Measurements from ENCODE around the gene IL16.

The IL16 gene

DNA sequence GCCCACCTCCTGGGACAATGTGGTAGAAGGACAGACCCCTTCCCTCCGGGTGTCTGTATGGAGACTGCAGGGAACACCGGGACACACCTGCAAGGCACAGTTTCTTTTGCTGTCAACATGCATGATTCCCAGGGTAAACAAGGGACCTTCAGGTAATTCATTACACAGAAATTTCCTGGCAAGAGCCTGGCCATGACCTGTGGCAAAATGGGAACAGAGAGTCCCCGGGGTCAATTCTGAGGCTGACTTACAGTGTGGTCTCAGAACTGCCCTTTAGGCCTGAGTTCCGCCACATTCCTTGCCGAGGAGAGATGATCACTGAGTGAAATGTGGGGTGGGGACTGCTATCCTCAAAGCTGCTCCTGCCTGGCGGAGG, 121.0 kb downstream of the IL16 start:
- no peak overlapping the region for H3K9ac ChIP-seq
- H3K4me2 ChIP-seq = peak overlapping the region; percentile 51

GRCh38 chr15:81321667-81322066, 125.0 kb downstream of the IL16 start:
- TF ChIP-seq, protein P1, sequence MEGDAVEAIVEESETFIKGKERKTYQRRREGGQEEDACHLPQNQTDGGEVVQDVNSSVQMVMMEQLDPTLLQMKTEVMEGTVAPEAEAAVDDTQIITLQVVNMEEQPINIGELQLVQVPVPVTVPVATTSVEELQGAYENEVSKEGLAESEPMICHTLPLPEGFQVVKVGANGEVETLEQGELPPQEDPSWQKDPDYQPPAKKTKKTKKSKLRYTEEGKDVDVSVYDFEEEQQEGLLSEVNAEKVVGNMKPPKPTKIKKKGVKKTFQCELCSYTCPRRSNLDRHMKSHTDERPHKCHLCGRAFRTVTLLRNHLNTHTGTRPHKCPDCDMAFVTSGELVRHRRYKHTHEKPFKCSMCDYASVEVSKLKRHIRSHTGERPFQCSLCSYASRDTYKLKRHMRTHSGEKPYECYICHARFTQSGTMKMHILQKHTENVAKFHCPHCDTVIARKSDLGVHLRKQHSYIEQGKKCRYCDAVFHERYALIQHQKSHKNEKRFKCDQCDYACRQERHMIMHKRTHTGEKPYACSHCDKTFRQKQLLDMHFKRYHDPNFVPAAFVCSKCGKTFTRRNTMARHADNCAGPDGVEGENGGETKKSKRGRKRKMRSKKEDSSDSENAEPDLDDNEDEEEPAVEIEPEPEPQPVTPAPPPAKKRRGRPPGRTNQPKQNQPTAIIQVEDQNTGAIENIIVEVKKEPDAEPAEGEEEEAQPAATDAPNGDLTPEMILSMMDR (conservative IDR thresholded peaks at IDR 0.05; ENCODE audit: low read depth, low read length) = no peak
- Histone ChIP-seq H3K36me3 (ENCODE audit: insufficient read depth) (no peaks in the 10 kb centered on the region), H4K20me1 (ENCODE audit: insufficient read depth) (no peaks in the 10 kb centered on the region), H3K79me2 (ENCODE audit: insufficient read depth, low read depth) (no peaks in the 10 kb centered on the region), H3K27me3 (ENCODE audit: insufficient read depth, low read depth) (no peaks in the 10 kb centered on the region), H3K4me2 (no peak overlapping the region), H3K9ac (no peak overlapping the region), H2AFZ (ENCODE audit: low read depth) (no peak overlapping the region), H3K27ac (no peak overlapping the region), H3K4me3 (IDR thresholded peaks at IDR 0.05; ENCODE audit: insufficient read depth, low read depth, low read length) (no peak overlapping the region), H3K4me1 (ENCODE audit: low read depth, poor library complexity, severe bottlenecking) (peaks cover 33% of the 10 kb centered on the region)

More for the DNA sequence above, 121.0 kb downstream of the IL16 start:
- Histone ChIP-seq H4K20me1 (ENCODE audit: insufficient read depth) (no peaks in the 10 kb centered on the region), H3K27ac (peak overlapping the region; percentile 28; the same call in 1 of the 2 replicates), H3K27me3 (ENCODE audit: insufficient read depth, low read depth) (no peaks in the 10 kb centered on the region), H3K36me3 (ENCODE audit: insufficient read depth) (no peaks in the 10 kb centered on the region), H3K4me1 (ENCODE audit: low read depth, poor library complexity, severe bottlenecking) (peaks cover 22% of the 10 kb centered on the region), H3K4me3 (IDR thresholded peaks at IDR 0.05; ENCODE audit: insufficient read depth, low read depth, low read length) (no peak overlapping the region), H2AFZ (ENCODE audit: low read depth) (no peak overlapping the region), H3K79me2 (ENCODE audit: insufficient read depth, low read depth) (no peaks in the 10 kb centered on the region)
- TF ChIP-seq, protein P1 (conservative IDR thresholded peaks at IDR 0.05; ENCODE audit: low read depth, low read length) = no peak

- Histone ChIP-seq H4K20me1 (ENCODE audit: insufficient read depth) (no peaks in the 10 kb centered on the region), H3K4me3 (IDR thresholded peaks at IDR 0.05; ENCODE audit: insufficient read depth, low read depth, low read length) (no peak overlapping the region), H3K79me2 (ENCODE audit: insufficient read depth, low read depth) (no peaks in the 10 kb centered on the region), H3K27me3 (ENCODE audit: insufficient read depth, low read depth) (no peaks in the 10 kb centered on the region), H3K36me3 (ENCODE audit: insufficient read depth) (no peaks in the 10 kb centered on the region), H3K4me1 (ENCODE audit: low read depth, poor library complexity, severe bottlenecking) (peaks cover 33% of the 10 kb centered on the region), H3K9ac (no peak overlapping the region), H3K27ac (no peak overlapping the region), H3K4me2 (peak overlapping the region; percentile 78; the same call in 1 of the 2 replicates), H2AFZ (ENCODE audit: low read depth) (no peak overlapping the region)
- TF ChIP-seq, protein P1 (conservative IDR thresholded peaks at IDR 0.05; ENCODE audit: low read depth, low read length) = no peak
These were observed 126.1 kb downstream of the IL16 start for GRCh38 chr15:81322676-81323253.

GRCh38 chr15:81323559-81323943, 126.9 kb downstream of the IL16 start:
- Histone ChIP-seq H3K36me3 (ENCODE audit: insufficient read depth) (no peaks in the 10 kb centered on the region), H3K4me3 (IDR thresholded peaks at IDR 0.05; ENCODE audit: insufficient read depth, low read depth, low read length) (no peak overlapping the region), H3K4me2 (peak overlapping the region; percentile 78), H3K9ac (peak overlapping the region; percentile 52; the same call in 1 of the 2 replicates), H2AFZ (ENCODE audit: low read depth) (peak overlapping the region; percentile 78), H4K20me1 (ENCODE audit: insufficient read depth) (no peaks in the 10 kb centered on the region), H3K27me3 (ENCODE audit: insufficient read depth, low read depth) (no peaks in the 10 kb centered on the region), H3K79me2 (ENCODE audit: insufficient read depth, low read depth) (no peaks in the 10 kb centered on the region), H3K27ac (no peak overlapping the region), H3K4me1 (ENCODE audit: low read depth, poor library complexity, severe bottlenecking) (peaks cover 39% of the 10 kb centered on the region)
- TF ChIP-seq, protein P1 (conservative IDR thresholded peaks at IDR 0.05; ENCODE audit: low read depth, low read length) = no peak
